Mesenchymal stem cell (in vitro differentiated cells and primary cell): ENCODE measurements around the gene PTPRU.
"Not testable (repeated sequence)": the region's sequence is repeated elsewhere in the genome, so short reads cannot be mapped to it uniquely, and the experiment has no call there.

Experiments used
- DNase-seq: peaks from one replicate; pipeline ENCODE4 v3.0.0-alpha.2; 2013
- H2AFZ ChIP-seq: one replicate; pipeline ENCODE4 v1.6.1; 2013; ENCODE audit warnings: low read depth, mild to moderate bottlenecking, control low read depth, inconsistent platforms, low read length, moderate library complexity
- H2AK5ac ChIP-seq: 2 replicates; pipeline ENCODE4 v1.6.1; 2013; ENCODE audit warnings: low read length, moderate library complexity, mild to moderate bottlenecking, inconsistent platforms; ENCODE audit not compliant: severe bottlenecking
- H2BK120ac ChIP-seq: one replicate; pipeline ENCODE4 v1.6.1; 2013; ENCODE audit warnings: low read depth, mild to moderate bottlenecking, inconsistent platforms, low read length, moderate library complexity
- H2BK12ac ChIP-seq, 2 experiments: one replicate each; pipeline ENCODE4 v1.6.1; 2013; ENCODE audit warnings: inconsistent platforms in 2 of 2, low read length in 2 of 2, mild to moderate bottlenecking in 2 of 2, moderate library complexity in 2 of 2, control low read depth in 1 of 2
- H2BK15ac ChIP-seq: one replicate; pipeline ENCODE4 v1.6.1; 2013; ENCODE audit warnings: mild to moderate bottlenecking, low read depth, inconsistent platforms; ENCODE audit not compliant: poor library complexity, severe bottlenecking
- H2BK5ac ChIP-seq: 2 replicates; pipeline ENCODE4 v1.6.1; 2013; ENCODE audit warnings: low read depth, mild to moderate bottlenecking, low read length, control low read depth, inconsistent platforms; ENCODE audit not compliant: poor library complexity, severe bottlenecking
- H3K14ac ChIP-seq, 2 experiments: one replicate each; pipeline ENCODE4 v1.6.1; 2013; ENCODE audit warnings: inconsistent platforms in 2 of 2, low read length in 2 of 2, control low read depth in 1 of 2, mild to moderate bottlenecking in 1 of 2, moderate library complexity in 1 of 2
- H3K18ac ChIP-seq, 2 experiments: one replicate each; pipeline ENCODE4 v1.6.1; 2013; ENCODE audit warnings: inconsistent platforms in 2 of 2, low read length in 2 of 2, control low read depth in 1 of 2, low read depth in 1 of 2, mild to moderate bottlenecking in 1 of 2
- H3K23ac ChIP-seq, 2 experiments: one replicate each; pipeline ENCODE4 v1.6.1; 2013; ENCODE audit warnings: inconsistent platforms in 2 of 2, low read length in 2 of 2, mild to moderate bottlenecking in 2 of 2, moderate library complexity in 2 of 2, control low read depth in 1 of 2
- H3K27ac ChIP-seq: 2 replicates; pipeline ENCODE4 v1.5.1; 2013; ENCODE audit warnings: mild to moderate bottlenecking, moderate library complexity, low read length, control low read depth, inconsistent platforms; ENCODE audit not compliant: poor library complexity, severe bottlenecking
- H3K27me3 ChIP-seq, 2 experiments: 2 replicates each; pipeline versions ENCODE4 v1.6.1 to v1.7.0; 2013; ENCODE audit warnings: low read length in 2 of 2, mild to moderate bottlenecking in 2 of 2, moderate library complexity in 2 of 2, control low read depth in 1 of 2, inconsistent platforms in 1 of 2; ENCODE audit not compliant: control insufficient read depth in 1 of 2, insufficient read depth in 1 of 2
- H3K36me3 ChIP-seq, 2 experiments: 2 replicates each; pipeline versions ENCODE4 v1.6.1 to v1.7.0; 2013; ENCODE audit warnings: low read length in 2 of 2, control low read depth in 1 of 2, inconsistent platforms in 1 of 2, low read depth in 1 of 2, mild to moderate bottlenecking in 1 of 2; ENCODE audit not compliant: insufficient read depth in 2 of 2, control insufficient read depth in 1 of 2
- H3K4ac ChIP-seq, 2 experiments: one replicate each; pipeline ENCODE4 v1.6.1; 2013; ENCODE audit warnings: inconsistent platforms in 2 of 2, low read length in 2 of 2, mild to moderate bottlenecking in 2 of 2, moderate library complexity in 2 of 2, control low read depth in 1 of 2, low read depth in 1 of 2
- H3K4me1 ChIP-seq: 2 replicates; pipeline ENCODE4 v1.6.1; 2013; ENCODE audit warnings: low read depth, low read length, control low read depth; ENCODE audit not compliant: control insufficient read depth, insufficient read depth
- H3K4me2 ChIP-seq: 2 replicates; pipeline ENCODE4 v1.6.1; 2013; ENCODE audit warnings: low read length, mild to moderate bottlenecking, inconsistent platforms; ENCODE audit not compliant: poor library complexity, severe bottlenecking
- H3K4me3 ChIP-seq, 2 experiments: 2 replicates each; pipeline versions ENCODE4 v1.5.1 to v1.7.0; 2013; ENCODE audit warnings: low read length in 2 of 2, mild to moderate bottlenecking in 2 of 2, control low read depth in 1 of 2, low read depth in 1 of 2; ENCODE audit not compliant: insufficient read depth in 1 of 2
- H3K79me1 ChIP-seq: replicated peaks from 2 replicates; pipeline ENCODE4 v1.6.1; 2013; ENCODE audit warnings: mild to moderate bottlenecking, control low read depth, low read length, inconsistent platforms; ENCODE audit not compliant: poor library complexity, severe bottlenecking
- H3K9ac ChIP-seq: 2 replicates; pipeline ENCODE4 v1.7.0; 2013; ENCODE audit warnings: mild to moderate bottlenecking, low read length, moderate library complexity
- H3K9me3 ChIP-seq: 2 replicates; pipeline ENCODE4 v1.7.0; 2013; ENCODE audit warnings: mild to moderate bottlenecking, low read length; ENCODE audit not compliant: control insufficient read depth
- H4K8ac ChIP-seq: one replicate; pipeline ENCODE4 v1.6.1; 2013; ENCODE audit warnings: inconsistent platforms, mild to moderate bottlenecking, low read length, moderate library complexity
- H4K91ac ChIP-seq: one replicate; pipeline ENCODE4 v1.6.1; 2013; ENCODE audit warnings: mild to moderate bottlenecking, low read length, inconsistent platforms
- WGBS: methylation state at CpG from one replicate; pipeline ENCODE4 v1.1.7; 2013; ENCODE audit warnings: mixed read lengths; 5-methylcytosine and 5-hydroxymethylcytosine counted together

The PTPRU gene

GRCh38 chr1:29222260-29222659 is 14.1 kb upstream of the PTPRU start:
- not testable (repeated sequence) for H3K18ac ChIP-seq, H2BK120ac ChIP-seq, H2BK12ac ChIP-seq, H2AFZ ChIP-seq, H2BK15ac ChIP-seq, H3K14ac ChIP-seq, H3K23ac ChIP-seq, H3K4ac ChIP-seq, H4K8ac ChIP-seq, H3K27me3 ChIP-seq, H3K4me3 ChIP-seq, H3K9ac ChIP-seq, DNase-seq, H3K9me3 ChIP-seq, H4K91ac ChIP-seq
- Histone ChIP-seq H2AK5ac (peak overlapping the region; percentile 72), H3K4me1 (peaks cover 15% of the 10 kb centered on the region), H3K27ac (peak overlapping the region; percentile 61), H3K36me3 (peaks cover 0 to 52% of the 10 kb centered on the region in 2 experiments), H2BK5ac (peak overlapping the region; percentile 25), H3K79me1 (peaks cover 38% of the 10 kb centered on the region), H3K4me2 (peak overlapping the region; percentile 7)
- 96% methylated on average over 6 of the region's 6 CpGs for WGBS

GRCh38 chr1:29222686-29223085 is 13.6 kb upstream of the PTPRU start:
- Histone ChIP-seq H3K36me3 (peaks cover 0 to 52% of the 10 kb centered on the region in 2 experiments), H3K4me2 (peak overlapping the region; percentile 7), H3K79me1 (peaks cover 39% of the 10 kb centered on the region), H3K9ac (no peak overlapping the region), H3K23ac (no peak overlapping the region), H3K27me3 (no peaks in the 10 kb centered on the region), H2BK120ac (no peak overlapping the region), H2BK12ac (no peak overlapping the region), H4K91ac (no peak overlapping the region), H3K9me3 (no peaks in the 10 kb centered on the region), H3K4me1 (peaks cover 17% of the 10 kb centered on the region), H3K14ac (no peak overlapping the region), H2AFZ (no peak overlapping the region), H3K4me3 (no peak overlapping the region), H2BK5ac (no peak overlapping the region), H3K4ac (no peak overlapping the region), H4K8ac (no peak overlapping the region), H2AK5ac (peak overlapping the region; percentile 72), H2BK15ac (no peak overlapping the region), H3K27ac (peak overlapping the region; percentile 61), H3K18ac (no peak overlapping the region)
- DNase-seq, result no peak
- WGBS, result no CpG with 5 or more reads among the region's 1 CpG

- no peak overlapping the region for H2BK15ac ChIP-seq
- no peak overlapping the region for H3K14ac ChIP-seq
- peaks cover 17% of the 10 kb centered on the region for H3K4me1 ChIP-seq
- H3K27me3 ChIP-seq, result no peaks in the 10 kb centered on the region
- peaks cover 41% of the 10 kb centered on the region for H3K79me1 ChIP-seq
- no peak overlapping the region for H3K4ac ChIP-seq
- H2BK5ac ChIP-seq, result no peak overlapping the region
- no peak for DNase-seq
- H2BK12ac ChIP-seq, result no peak overlapping the region
- no peak overlapping the region for H2BK120ac ChIP-seq
- no peak overlapping the region for H3K23ac ChIP-seq
- no peak overlapping the region for H3K9ac ChIP-seq
- H3K36me3 ChIP-seq, result peaks cover 0 to 50% of the 10 kb centered on the region in 2 experiments
- H4K8ac ChIP-seq, result no peak overlapping the region
- H3K4me2 ChIP-seq, result no peak overlapping the region
- no peak overlapping the region for H2AFZ ChIP-seq
- 93% methylated on average over 6 of the region's 6 CpGs for WGBS
- no peak overlapping the region for H4K91ac ChIP-seq
- H2AK5ac ChIP-seq, result no peak overlapping the region
- H3K18ac ChIP-seq, result no peak overlapping the region
- peak overlapping the region; percentile 14 for H3K27ac ChIP-seq
- H3K4me3 ChIP-seq, result no peak overlapping the region
- no peaks in the 10 kb centered on the region for H3K9me3 ChIP-seq
These were observed 12.8 kb upstream of the PTPRU start for GRCh38 chr1:29223521-29223920.

GRCh38 chr1:29224356-29224837 is 11.9 kb upstream of the PTPRU start:
- H2AFZ ChIP-seq, result no peak overlapping the region
- H3K9me3 ChIP-seq, result no peaks in the 10 kb centered on the region
- 100% methylated on average over 5 of the region's 5 CpGs for WGBS

More at GRCh38 chr1:29224356-29224837, 11.9 kb upstream of the PTPRU start:
- H3K36me3 ChIP-seq, result peaks cover 0 to 44% of the 10 kb centered on the region in 2 experiments
- H3K4ac ChIP-seq, result no peak overlapping the region
- H3K4me2 ChIP-seq, result no peak overlapping the region
- no peak for DNase-seq
- no peak overlapping the region for H3K27ac ChIP-seq
- H3K9ac ChIP-seq, result no peak overlapping the region
- H3K23ac ChIP-seq, result no peak overlapping the region
- no peak overlapping the region for H2BK120ac ChIP-seq
- H2BK12ac ChIP-seq, result no peak overlapping the region
- no peak overlapping the region for H3K14ac ChIP-seq
- peaks cover 17% of the 10 kb centered on the region for H3K4me1 ChIP-seq
- no peak overlapping the region for H4K91ac ChIP-seq
- no peaks in the 10 kb centered on the region for H3K27me3 ChIP-seq
- H3K79me1 ChIP-seq, result peaks cover 42% of the 10 kb centered on the region
- H4K8ac ChIP-seq, result no peak overlapping the region
- no peak overlapping the region for H2BK15ac ChIP-seq
- peak overlapping the region; percentile 1 for H2AK5ac ChIP-seq
- no peak overlapping the region for H3K18ac ChIP-seq
- H2BK5ac ChIP-seq, result no peak overlapping the region
- H3K4me3 ChIP-seq, result no peak overlapping the region
